ENCODE measurements around the gene CAVIN4.

DNA sequence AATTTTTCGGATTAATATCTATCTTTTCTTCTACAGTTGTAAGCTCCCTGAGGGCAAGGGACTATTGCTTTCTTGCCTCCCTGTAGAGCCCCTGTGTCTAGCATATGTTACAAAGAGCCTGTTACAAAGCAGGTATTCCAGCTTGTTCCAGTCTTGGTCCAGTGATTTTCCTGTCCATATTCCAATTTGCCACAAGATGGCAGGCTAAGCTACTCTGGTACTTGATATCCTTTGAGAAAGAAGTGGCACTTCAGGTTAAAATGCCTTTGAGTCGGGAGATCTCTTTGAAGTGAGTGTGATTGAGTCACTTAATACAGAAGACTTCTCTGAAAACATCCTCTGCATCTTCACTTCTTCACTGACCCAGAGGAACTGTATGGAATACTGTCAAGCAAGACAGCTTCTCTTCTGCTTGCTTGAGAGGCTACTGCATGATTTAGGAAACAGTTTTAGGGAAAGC is 24.5 kb downstream of the CAVIN4 start:
- TF ChIP-seq ATF1 (CRISPR knock-in tag; IDR thresholded peaks at IDR 0.05) (no peak), ELF4 (CRISPR knock-in tag; IDR thresholded peaks at IDR 0.05; ENCODE audit: low read depth) (no peak), TP53 (CRISPR knock-in tag; IDR thresholded peaks at IDR 0.05) (no peak), NR2C2 (CRISPR knock-in tag; IDR thresholded peaks at IDR 0.05) (no peak), TEAD4 (CRISPR knock-in tag; IDR thresholded peaks at IDR 0.05) (no peak), JUN (CRISPR knock-in tag; IDR thresholded peaks at IDR 0.05) (no peak), RELA (CRISPR knock-in tag; IDR thresholded peaks at IDR 0.05; ENCODE audit: borderline replicate concordance) (no peak)
- TF ChIP-seq, protein P1, sequence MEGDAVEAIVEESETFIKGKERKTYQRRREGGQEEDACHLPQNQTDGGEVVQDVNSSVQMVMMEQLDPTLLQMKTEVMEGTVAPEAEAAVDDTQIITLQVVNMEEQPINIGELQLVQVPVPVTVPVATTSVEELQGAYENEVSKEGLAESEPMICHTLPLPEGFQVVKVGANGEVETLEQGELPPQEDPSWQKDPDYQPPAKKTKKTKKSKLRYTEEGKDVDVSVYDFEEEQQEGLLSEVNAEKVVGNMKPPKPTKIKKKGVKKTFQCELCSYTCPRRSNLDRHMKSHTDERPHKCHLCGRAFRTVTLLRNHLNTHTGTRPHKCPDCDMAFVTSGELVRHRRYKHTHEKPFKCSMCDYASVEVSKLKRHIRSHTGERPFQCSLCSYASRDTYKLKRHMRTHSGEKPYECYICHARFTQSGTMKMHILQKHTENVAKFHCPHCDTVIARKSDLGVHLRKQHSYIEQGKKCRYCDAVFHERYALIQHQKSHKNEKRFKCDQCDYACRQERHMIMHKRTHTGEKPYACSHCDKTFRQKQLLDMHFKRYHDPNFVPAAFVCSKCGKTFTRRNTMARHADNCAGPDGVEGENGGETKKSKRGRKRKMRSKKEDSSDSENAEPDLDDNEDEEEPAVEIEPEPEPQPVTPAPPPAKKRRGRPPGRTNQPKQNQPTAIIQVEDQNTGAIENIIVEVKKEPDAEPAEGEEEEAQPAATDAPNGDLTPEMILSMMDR (IDR thresholded peaks at IDR 0.05): peak; percentile 58
- TF ChIP-seq, protein P2, sequence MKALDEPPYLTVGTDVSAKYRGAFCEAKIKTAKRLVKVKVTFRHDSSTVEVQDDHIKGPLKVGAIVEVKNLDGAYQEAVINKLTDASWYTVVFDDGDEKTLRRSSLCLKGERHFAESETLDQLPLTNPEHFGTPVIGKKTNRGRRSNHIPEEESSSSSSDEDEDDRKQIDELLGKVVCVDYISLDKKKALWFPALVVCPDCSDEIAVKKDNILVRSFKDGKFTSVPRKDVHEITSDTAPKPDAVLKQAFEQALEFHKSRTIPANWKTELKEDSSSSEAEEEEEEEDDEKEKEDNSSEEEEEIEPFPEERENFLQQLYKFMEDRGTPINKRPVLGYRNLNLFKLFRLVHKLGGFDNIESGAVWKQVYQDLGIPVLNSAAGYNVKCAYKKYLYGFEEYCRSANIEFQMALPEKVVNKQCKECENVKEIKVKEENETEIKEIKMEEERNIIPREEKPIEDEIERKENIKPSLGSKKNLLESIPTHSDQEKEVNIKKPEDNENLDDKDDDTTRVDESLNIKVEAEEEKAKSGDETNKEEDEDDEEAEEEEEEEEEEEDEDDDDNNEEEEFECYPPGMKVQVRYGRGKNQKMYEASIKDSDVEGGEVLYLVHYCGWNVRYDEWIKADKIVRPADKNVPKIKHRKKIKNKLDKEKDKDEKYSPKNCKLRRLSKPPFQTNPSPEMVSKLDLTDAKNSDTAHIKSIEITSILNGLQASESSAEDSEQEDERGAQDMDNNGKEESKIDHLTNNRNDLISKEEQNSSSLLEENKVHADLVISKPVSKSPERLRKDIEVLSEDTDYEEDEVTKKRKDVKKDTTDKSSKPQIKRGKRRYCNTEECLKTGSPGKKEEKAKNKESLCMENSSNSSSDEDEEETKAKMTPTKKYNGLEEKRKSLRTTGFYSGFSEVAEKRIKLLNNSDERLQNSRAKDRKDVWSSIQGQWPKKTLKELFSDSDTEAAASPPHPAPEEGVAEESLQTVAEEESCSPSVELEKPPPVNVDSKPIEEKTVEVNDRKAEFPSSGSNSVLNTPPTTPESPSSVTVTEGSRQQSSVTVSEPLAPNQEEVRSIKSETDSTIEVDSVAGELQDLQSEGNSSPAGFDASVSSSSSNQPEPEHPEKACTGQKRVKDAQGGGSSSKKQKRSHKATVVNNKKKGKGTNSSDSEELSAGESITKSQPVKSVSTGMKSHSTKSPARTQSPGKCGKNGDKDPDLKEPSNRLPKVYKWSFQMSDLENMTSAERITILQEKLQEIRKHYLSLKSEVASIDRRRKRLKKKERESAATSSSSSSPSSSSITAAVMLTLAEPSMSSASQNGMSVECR (CRISPR knock-in tag; IDR thresholded peaks at IDR 0.05; ENCODE audit: borderline replicate concordance): no peak
